Stromal cell of bone marrow (primary cell): ENCODE measurements around the gene FCGR3A.
"Not testable (repeated sequence)": the region's sequence is repeated elsewhere in the genome, so short reads cannot be mapped to it uniquely, and the experiment has no call there.

ENCODE experiments used
- DNase-seq: peaks from one replicate; pipeline ENCODE4 v3.0.0-alpha.2; 2012; ENCODE audit warnings: low read depth

FCGR3A gene

DNA sequence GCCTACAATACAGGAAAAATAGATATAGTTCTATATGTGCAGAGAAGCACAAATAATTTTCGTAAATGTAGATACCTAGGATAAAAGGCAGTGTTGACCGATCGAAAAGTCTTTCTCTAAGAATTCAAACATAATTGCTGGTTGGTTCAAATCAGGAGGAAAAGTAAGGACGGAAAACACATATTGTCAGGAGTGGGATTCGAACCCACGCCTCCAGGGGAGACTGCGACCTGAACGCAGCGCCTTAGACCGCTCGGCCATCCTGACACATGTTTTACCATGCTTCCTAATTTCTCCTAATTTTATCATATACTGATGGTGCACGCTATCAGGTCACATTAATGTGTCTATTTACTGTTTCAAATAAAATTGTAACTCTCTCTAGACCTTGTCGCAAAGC is 19.5 kb downstream of the FCGR3A start:
- not testable (repeated sequence) for DNase-seq

DNA sequence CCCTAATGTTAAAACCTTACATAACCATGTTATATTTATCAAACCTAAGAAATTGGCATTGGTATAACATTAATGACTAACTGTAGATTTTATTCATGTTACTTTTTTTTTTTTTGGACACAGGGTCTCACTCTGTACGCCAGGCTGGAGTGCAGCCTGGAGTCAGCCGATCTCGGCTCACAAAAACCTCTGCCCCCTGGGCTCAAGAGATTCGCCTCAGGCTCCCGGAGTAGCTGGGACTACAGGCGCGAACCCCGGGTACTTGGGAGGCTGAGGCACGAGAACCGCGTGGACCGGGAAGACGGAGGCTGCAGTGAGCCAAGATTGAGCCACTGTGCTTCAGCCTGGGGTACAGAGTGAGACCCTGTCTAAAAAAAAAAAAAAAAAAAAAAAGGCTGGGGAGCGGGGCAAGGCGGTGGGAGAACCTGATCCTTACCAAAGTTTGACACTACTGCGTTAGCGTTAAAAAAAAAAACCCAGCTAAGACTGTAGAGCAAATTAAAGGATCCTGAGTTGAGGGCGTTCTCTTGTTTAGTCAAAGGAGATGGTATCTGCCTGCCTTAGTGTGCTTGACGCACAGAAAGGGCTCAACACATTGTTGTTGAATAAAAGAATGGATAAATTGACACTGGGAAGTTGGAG is 20.0 kb downstream of the FCGR3A start:
- DNase-seq: not testable (repeated sequence)

DNA sequence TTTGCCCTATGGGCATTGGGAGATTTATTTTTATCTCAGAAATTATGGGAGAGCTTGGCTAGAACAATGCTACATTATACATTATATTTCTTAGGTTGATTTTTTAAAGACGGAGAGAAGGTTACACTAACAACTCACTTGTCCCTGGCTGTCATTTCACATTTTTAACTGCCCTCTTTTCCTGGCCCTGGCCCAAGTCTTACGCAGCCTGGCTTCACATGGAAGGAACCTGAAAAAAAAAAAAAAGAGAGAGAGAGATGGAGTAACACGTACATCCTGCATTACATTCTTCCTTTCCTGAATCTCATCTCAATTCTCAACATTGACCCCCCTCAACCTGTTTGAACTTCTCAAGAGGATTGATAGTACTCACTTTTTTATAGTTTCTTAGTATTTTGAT is 21.1 kb downstream of the FCGR3A start:
- not testable (repeated sequence) for DNase-seq

DNA sequence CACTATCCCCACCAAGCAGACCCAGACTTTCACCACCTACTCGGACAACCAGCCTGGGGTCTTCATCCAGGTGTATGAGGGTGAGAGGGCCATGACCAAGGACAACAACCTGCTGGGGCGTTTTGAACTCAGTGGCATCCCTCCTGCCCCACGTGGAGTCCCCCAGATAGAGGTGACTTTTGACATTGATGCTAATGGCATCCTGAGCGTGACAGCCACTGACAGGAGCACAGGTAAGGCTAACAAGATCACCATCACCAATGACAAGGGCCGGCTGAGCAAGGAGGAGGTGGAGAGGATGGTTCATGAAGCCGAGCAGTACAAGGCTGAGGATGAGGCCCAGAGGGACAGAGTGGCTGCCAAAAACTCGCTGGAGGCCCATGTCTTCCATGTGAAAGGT is 23.7 kb downstream of the FCGR3A start:
- DNase-seq: not testable (repeated sequence)

DNA sequence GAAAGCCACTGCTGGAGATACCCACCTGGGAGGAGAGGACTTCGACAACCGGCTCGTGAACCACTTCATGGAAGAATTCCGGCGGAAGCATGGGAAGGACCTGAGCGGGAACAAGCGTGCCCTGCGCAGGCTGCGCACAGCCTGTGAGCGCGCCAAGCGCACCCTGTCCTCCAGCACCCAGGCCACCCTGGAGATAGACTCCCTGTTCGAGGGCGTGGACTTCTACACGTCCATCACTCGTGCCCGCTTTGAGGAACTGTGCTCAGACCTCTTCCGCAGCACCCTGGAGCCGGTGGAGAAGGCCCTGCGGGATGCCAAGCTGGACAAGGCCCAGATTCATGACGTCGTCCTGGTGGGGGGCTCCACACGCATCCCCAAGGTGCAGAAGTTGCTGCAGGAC is 24.3 kb downstream of the FCGR3A start:
- DNase-seq: not testable (repeated sequence)

DNA sequence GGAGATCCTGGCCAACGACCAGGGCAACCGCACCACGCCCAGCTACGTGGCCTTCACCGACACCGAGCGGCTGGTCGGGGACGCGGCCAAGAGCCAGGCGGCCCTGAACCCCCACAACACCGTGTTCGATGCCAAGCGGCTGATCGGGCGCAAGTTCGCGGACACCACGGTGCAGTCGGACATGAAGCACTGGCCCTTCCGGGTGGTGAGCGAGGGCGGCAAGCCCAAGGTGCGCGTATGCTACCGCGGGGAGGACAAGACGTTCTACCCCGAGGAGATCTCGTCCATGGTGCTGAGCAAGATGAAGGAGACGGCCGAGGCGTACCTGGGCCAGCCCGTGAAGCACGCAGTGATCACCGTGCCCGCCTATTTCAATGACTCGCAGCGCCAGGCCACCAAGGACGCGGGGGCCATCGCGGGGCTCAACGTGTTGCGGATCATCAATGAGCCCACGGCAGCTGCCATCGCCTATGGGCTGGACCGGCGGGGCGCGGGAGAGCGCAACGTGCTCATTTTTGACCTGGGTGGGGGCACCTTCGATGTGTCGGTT is 24.8 kb downstream of the FCGR3A start:
- not testable (repeated sequence) for DNase-seq

DNA sequence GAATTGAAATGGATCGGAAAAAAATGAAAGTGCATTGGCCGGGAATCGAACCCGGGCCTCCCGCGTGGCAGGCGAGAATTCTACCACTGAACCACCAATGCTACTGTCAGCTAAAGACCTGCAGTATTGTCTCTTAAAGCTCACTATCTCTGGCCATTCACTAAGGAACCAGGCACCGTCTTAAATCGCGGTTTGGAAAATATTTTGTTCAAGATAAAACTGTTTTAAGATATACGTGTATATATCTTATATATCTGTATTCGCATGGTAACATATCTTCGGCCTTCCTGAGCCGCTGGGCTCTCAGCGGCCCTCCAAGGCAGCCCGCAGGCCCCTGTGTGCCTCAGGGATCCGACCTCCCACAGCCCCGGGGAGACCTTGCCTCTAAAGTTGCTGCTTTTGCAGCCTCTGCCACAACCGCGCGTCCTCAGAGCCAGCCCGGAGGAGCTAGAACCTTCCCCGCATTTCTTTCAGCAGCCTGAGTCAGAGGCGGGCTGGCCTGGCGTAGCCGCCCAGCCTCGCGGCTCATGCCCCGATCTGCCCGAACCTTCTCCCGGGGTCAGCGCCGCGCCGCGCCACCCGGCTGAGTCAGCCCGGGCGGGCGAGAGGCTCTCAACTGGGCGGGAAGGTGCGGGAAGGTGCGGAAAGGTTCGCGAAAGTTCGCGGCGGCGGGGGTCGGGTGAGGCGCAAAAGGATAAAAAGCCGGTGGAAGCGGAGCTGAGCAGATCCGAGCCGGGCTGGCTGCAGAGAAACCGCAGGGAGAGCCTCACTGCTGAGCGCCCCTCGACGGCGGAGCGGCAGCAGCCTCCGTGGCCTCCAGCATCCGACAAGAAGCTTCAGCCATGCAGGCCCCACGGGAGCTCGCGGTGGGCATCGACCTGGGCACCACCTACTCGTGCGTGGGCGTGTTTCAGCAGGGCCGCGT is 25.5 kb downstream of the FCGR3A start, which contains the start of gene HSPA6:
HSPA6 (plus strand) TSS at position 724 of the 925 bp plus-strand sequence; CDS start at position 843, 119 bp downstream.
- not testable (repeated sequence) for DNase-seq

DNA sequence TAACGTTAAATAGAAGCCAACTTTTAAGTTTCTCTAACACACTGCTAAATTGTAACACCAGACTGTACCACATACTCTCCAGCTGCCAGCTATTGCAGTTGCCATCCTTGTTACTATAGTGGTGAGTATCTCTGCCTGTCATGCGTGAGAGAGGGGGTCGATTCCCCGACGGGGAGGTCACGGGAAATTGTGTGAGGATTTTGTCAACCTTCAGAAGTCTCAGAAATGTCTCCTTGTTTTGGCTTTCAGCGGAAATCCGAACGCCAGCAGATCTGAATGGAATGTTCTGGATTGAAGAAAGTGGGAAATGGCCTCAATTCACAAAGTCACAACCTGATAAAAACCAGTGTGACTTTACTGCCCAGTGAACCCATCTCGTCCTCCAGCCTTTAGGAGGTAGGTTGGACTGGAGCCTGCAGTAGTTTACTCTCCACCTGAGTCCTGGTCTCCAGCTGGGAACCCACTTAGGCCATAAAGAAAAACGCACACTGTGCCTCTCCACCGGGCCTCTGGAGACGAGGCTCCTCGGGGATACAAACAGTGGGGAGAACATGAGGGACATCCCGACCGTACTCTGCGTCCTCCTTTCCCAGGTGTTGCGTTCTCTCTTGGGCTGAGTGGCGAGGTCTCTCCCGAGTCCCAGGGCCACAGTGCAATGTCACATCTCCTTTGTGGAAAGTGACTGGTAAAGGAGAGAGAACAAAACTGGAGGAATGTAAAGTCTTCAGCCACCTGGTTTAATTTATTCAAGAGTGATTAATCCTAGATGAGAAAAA is 26.4 kb downstream of the FCGR3A start:
- not testable (repeated sequence) for DNase-seq

DNA sequence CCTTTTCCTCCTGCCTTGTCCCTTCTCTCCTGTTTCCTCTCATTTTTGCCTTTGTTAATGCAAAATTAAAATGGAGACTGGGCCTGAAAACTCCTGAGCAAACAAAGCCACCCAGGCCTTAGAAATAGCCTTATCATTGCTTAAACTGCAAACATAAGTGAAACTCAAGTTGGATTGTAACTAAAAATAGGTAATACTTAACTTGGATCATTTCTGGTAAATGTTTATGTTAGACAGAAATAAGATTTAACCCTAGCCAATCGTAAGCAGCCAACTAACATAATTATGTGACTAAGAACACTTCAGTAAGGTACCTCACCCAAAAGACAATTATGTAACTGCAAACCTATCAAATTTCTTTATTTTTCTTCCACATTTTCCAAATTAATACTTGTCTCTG is 35.7 kb downstream of the FCGR3A start:
- DNase-seq: not testable (repeated sequence)

DNA sequence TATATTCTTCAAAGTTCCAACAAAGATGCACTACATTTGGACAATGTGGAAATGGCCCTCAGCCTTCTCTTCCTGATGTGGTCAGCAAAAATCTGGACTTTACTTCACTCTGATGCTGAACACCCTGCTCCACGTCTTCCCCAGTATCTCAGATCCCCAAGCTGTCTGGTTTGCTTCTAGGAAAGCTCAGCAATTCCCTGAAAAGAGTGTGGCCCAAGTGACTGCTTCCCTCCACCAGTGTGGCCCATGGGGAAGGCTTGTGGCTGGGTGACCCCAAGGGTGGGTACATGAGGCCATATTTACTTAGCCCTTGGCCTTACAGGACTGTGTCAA is 36.2 kb downstream of the FCGR3A start:
- not testable (repeated sequence) for DNase-seq

DNA sequence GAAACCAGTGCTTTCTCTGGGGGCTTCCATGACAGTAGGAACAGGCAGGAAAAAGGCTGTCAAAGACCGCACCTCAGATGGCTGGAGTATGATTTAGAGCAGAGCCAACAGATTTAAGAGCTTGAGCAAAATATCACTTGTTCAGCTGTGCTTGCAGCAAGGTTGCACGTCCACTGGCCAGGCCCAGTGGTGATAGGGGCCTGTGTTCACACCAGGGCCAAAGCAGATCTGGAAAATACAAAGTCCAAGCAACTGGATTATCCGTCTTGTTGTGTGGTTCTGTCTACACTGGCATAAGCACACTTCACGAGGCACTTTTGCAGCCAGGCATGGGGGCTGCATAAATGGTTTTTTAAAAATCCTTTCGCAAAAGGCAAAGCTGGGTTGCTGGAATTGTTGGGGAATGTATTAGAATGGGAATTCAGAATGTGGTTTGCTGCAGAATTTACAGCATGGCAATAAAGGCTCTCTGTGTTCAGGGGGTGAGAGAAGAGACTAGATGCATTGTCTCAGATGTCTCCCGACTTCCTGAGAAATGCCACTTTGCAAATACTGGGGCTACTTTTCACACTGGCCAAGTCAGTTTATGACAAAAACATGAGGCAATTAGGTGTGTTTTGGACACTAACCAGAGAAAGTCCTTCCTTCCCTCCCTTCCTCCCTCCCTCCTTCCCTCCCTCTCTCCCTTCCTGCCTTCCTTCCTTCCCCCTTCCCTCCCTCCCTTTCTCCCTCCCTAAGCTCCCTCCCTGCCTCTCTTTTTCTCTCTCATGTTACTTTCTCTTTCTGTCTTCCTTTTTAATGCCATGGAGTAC is 36.8 kb downstream of the FCGR3A start:
- DNase-seq: not testable (repeated sequence)

DNA sequence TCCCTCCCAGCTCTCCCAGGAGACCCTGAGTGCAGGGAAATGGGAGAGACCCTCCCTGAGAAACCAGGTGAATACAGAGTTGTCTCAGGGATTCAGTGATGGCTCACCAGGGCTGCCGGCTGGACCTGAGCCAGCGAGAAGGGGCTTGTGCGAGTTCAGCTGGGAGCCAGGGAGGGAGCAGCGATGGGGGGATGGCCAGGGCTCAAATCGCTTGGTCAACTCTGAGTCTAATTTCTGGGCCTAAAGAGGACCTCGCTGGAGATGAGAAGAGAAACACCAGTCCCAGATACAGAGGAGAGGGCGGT is 37.9 kb downstream of the FCGR3A start:
- DNase-seq: no peak

DNA sequence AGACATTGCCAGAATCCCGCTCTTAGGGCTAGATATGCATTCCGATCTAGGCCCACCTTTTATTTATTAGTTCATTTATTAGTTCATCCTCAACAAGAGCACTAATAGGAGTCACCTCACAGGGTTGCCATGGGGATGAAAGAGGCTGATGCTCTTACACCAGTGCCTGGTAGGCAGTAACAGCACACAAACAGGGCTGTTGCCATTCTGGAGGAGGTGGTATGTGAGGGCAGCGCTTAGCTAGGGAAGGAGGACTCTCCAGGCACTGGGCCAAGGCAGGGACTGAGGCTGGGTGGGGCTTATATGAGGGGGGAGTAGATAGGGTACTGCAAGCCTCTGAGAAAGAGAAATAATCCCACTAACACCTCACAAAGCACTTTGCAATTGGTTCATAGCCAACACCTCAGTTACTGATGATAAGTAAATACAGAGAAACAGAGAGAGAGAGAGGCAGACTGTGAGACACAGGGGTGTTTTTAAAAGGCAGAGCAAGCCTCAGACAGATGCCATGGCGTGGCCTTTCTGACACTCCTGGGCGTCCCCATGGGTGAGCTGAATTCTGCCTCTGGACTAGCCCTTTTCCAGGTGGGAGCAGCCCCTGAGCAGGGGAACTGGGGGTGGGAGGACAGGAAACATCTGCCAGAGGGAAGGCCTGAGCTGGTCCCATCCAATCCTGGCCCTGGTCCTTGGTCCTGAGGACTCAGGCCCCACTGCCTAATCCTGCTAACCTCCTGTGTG is 38.4 kb downstream of the FCGR3A start:
- no peak for DNase-seq

DNA sequence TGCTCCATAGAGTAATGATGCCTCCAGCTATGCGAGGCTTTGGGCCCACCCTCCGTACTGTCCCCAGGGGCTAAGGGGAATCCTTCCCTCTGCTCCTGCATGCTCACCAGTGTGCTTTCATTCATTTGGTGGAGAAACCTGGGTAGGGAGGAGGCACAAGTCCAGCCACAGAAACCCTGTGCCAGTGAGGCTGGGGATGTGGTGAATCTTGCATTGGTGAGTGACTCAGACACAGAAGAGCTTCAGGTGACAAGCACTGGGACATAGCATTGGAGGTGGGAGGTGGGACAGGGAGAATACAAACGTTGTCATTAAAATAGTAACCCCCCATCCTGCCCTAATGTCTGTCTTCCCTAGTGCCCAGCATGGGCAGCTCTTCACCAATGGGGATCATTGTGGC is 39.1 kb downstream of the FCGR3A start:
- no peak for DNase-seq

DNA sequence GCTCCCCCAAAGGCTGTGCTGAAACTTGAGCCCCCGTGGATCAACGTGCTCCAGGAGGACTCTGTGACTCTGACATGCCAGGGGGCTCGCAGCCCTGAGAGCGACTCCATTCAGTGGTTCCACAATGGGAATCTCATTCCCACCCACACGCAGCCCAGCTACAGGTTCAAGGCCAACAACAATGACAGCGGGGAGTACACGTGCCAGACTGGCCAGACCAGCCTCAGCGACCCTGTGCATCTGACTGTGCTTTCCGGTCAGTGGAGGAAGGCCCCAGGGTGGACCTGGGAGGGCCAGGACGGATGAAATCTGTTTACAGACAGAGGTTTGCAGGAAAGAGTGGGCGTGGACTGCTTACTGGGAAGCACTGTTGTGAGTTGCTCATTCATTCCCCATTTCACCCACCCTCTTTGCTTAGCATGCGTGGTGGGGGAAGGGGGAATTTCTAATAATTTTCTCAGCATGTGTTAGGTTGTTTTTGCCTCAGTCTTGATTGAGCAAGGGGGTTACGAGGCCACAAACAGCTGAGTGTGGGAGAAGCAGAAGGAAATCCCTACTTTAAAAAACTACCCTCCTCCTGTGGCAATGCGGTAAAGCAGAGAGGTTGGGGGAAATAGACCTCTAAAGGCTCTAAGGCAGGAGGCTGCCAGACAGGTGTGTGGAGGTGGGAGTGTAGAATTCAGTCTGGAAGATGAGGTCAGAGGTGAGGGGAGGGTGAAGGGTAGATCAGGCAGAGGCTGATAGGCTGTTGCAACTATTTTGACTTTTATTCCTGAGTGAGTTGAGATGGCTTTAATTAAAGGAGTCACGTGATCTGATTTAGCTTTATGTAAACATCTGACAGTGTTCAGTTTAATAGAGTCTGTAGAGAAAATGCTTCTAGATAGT is 43.0 kb downstream of the FCGR3A start:
- DNase-seq: no peak

DNA sequence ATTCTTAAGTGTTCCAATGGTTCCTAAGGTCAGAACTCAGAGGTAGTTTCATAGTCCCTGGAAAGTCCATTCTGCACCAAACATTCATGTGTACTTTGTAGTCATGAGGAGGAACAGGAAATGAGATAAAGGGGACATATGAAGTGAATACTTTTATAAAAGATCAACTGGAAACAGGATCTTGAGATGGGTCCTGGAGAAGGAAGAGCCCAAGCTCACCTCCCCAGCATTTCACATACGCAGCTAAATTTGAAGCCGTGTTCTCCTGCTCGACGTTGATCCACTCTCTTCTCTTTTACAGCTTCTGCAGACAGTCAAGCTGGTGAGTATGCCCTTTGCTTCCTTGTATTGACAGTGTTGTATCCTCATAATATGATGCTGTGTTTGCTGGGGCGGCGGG is 43.9 kb downstream of the FCGR3A start:
- DNase-seq: no peak

DNA sequence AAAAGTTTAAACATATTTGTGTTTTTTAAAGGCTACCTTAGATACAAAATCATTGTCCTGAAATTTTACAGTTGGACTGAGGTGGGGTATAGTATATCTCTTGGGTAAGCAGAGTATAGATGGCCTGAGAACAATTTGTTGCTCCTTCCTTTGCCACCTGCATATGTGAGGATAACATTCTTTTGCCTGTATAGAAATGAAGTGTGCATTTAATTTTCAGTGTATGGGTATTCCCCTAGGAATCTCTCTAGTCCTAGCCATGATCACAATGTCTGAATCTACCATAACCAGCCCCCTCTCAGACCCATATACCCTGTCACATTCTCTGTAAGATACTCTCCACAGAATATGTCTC is 46.2 kb downstream of the FCGR3A start:
- DNase-seq: no peak

DNA sequence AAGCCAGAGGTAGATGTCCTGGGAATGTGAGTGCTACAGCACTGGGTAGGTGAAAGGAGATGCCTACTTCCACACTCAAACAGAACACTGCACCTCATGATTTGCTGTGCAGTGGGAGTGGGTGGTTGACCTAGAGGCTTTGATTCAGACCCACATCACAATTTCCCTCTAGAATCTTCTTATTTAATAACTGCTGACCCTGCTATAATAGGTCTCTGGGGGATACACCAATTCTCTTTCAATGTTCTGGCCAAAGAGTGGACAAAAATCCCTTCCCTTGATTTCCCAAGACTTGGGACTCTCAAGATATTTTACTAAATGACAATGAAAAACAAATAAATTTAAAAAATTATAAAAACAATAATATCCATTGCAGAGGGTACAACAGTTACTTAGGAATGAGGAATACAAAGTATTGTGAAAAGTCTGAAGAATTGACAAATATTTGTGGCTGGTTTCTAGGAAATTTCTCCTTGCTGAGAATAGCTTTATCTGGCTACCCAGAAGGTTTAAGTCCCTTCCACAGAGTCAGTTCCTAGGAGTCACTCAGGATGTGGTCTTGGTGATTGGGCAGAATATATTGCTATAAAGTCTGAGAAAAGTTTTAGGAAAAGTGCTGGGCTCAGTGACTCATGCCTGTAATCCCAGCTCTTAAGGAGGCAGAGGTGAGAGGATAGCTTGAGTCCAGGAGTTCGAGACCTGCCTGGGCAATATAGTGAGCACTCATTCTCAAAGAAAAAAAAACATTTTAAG is 46.8 kb downstream of the FCGR3A start:
- peak; percentile 54 for DNase-seq

DNA sequence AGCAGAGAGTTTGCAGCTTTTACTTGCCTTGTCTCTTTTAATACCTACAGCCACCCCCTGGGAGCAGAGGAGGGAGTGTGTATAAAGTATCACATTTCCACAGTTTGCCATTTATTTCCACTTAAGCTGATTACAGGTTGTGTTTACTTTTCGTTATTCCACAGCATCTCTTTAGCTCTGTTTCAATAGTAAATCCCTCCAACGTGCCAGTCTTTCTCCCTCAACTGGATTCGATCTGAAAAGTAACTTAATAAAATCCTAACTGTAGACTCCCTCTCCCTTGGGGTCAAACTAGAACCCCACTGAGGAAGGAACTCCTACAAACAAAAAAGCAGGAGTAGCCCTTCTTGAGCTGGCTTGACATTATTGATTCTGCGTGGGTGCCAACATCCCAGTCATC is 47.4 kb downstream of the FCGR3A start:
- DNase-seq: no peak
